Pancreas (tissue), 10 donors: ENCODE measurements around the gene MYEOV. TPM values are rescaled to one million over a fixed set of nuclear protein-coding genes. Genes with fewer than 3 reads are reported as not detected.

ENCODE experiments used
- ATAC-seq, 4 donors: fragments of 200-7000 bp; cut with Tn5 transposase; one replicate each; pipeline versions ENCODE4 v1.8.0 to v1.9.1; 2020; ENCODE audit warnings: mild to moderate bottlenecking in 4 of 4, moderate library complexity in 4 of 4
- DNase-seq, 6 donors: peaks; one replicate each; pipeline ENCODE4 v3.0.0-alpha.2; 2020
- FAIRE-seq: peaks from 2 replicates; lab custom pipeline; 2012; peaks lifted over from hg19 to GRCh38; lab: Jason Lieb, UNC
- H3K27ac ChIP-seq, 4 donors: fragments of 200-600 bp; sonication (generic); 1 replicate in 3 of 4; 2 replicates in 1 of 4; pipeline versions ENCODE4 v1.5.0 to v1.8.0; 2020
- H3K27me3 ChIP-seq, 4 donors: fragments of 200-600 bp; one replicate each; pipeline ENCODE4 v1.8.0; 2021
- H3K36me3 ChIP-seq, 3 donors: fragments of 200-600 bp; sonication (generic) in 1 of 3; one replicate each; pipeline versions ENCODE4 v1.5.0 to v1.8.0; 2020 to 2021
- H3K4me1 ChIP-seq, 3 donors: fragments of 200-600 bp; one replicate each; pipeline ENCODE4 v1.8.0; 2021
- H3K4me3 ChIP-seq, 4 donors: fragments of 200-600 bp; sonication (generic) in 2 of 4; one replicate each; pipeline versions ENCODE4 v1.5.0 to v1.8.0; 2020 to 2021
- H3K9me3 ChIP-seq, 4 donors: fragments of 200-600 bp; one replicate each; pipeline ENCODE4 v1.8.0; 2021
- WGBS, 2 donors: extraction: QIAGEN DNeasy Blood & Tissue Kit; methylation state at CpG; one replicate each; pipeline ENCODE4 v1.1.7; 2013; 5-methylcytosine and 5-hydroxymethylcytosine counted together
- intact Hi-C, 3 donors: fragments of 100-400 bp; cut with DNase I; formaldehyde crosslinking; loops; one replicate each; pipeline versions ENCODE4 v1.11.1 to v1.14.2; 2022
- polyA plus RNA-seq, 2 donors: library from polyadenylated mRNA; stranded (reverse); fragments of 200-250 nt; gene quantifications; one replicate each; pipeline ENCODE4 v1.2.3, GENCODE V29; 2013
- total RNA-seq, 6 donors: library from RNA; stranded (reverse); fragmentation: NEBNext Ultra II Directional in 4 of 6; extraction: Animal tissue kit (Norgen Biotek cat#: 25700) in 4 of 6; gene quantifications; one replicate each; pipeline versions ENCODE4 v1.2.1 to v1.2.4, GENCODE V29; 2021 to 2023
- TF ChIP-seq, protein P1 (sequence below), 4 donors: fragments of 200-600 bp; sonication (generic) in 3 of 4; IDR thresholded peaks; one replicate each; pipeline versions ENCODE4 v1.5.0 to v1.8.0; 2021; ENCODE audit warnings: antibody characterized with exemption in 4 of 4
- donor health status: healthy with polysubstance abuse.
- donor health status: DM: no; HTN: no; CAD: no; lungs with moderate emphysema.
- donor health status: DM: no; HTN: no; CAD: no.
- donor health status: control.
- donor health status: control.
- donor health status: Bipolar disorder and iron deficiency.
- donor health status: DM: yes; HTN: yes; CAD: no.
- donor health status: DM: no; HTN: no; CAD: no.
- donor health status: DM: no; HTN: no; CAD: no.
- donor health status: DM: yes; HTN: yes; CAD: no.

MYEOV gene
- total and polyA plus RNA-seq, 8 donors, result 0.37 to 3.8 (median 3.2) TPM; not detected in 1

DNA sequence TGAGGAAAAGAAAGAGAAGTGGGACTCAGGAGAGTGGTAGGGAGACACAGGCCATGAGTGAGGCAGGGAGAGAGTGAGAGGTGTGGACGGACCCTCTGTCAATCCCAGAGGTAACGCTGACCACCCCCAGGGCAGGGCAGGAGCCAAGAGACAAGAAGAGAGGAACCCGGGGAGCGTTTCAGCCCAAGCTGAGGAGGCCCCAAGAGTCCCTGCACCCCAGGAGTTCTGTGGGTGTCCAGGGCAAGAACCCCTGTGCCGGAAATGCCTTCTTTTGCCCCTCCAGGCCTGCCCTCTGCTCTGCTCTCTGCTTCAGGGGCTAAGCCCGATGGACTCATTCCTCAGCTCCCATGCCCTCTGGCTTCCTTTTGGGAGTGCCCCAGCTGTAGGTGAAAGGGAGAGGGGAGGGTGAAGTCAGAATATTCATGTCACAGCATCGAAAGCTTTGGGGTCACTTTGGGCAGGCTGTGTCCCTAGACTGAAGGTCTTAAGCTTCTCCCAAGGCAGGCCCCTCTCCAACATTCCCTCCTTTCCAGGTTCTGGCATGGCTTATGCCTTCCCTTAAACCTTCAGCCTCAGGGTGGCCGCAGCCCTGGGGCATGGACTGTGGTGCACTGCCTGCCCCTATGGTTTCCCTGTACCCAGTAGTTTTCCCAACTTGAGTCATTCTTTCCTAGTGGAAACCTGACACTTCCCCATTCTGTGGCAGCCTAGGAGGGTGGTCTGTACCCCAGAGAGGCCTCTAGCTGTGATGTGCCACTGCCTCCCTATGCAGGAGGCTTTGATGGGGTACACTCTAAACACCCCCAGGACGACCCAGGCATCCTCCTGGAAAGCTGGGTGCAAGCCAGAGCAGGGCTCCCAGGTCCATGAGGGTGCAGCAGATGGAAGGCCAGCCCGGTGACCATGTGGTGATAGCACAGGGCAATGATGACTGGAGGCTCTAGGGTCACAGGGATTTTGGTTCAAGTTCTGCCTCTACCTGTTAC lies 27.1 kb downstream of the MYEOV start:
- no peak overlapping the region for H3K4me3 ChIP-seq
- H3K36me3 ChIP-seq, result no peaks in the 10 kb centered on the region
- H3K9me3 ChIP-seq, result no peaks in the 10 kb centered on the region
- DNase-seq (no peak), ATAC-seq (peak in 1 of 4 donors; percentile 18), FAIRE-seq (no peak)
- TF ChIP-seq, protein P1, sequence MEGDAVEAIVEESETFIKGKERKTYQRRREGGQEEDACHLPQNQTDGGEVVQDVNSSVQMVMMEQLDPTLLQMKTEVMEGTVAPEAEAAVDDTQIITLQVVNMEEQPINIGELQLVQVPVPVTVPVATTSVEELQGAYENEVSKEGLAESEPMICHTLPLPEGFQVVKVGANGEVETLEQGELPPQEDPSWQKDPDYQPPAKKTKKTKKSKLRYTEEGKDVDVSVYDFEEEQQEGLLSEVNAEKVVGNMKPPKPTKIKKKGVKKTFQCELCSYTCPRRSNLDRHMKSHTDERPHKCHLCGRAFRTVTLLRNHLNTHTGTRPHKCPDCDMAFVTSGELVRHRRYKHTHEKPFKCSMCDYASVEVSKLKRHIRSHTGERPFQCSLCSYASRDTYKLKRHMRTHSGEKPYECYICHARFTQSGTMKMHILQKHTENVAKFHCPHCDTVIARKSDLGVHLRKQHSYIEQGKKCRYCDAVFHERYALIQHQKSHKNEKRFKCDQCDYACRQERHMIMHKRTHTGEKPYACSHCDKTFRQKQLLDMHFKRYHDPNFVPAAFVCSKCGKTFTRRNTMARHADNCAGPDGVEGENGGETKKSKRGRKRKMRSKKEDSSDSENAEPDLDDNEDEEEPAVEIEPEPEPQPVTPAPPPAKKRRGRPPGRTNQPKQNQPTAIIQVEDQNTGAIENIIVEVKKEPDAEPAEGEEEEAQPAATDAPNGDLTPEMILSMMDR (IDR thresholded peaks at IDR 0.05), result no peak
- no peaks in the 10 kb centered on the region for H3K4me1 ChIP-seq
- 79 to 83% methylated on average over 10 of the region's 10 CpGs for WGBS, 2 donors
- intact Hi-C loops, result no loop called here
- no peak overlapping the region for H3K27ac ChIP-seq
- H3K27me3 ChIP-seq, result no peaks in the 10 kb centered on the region

DNA sequence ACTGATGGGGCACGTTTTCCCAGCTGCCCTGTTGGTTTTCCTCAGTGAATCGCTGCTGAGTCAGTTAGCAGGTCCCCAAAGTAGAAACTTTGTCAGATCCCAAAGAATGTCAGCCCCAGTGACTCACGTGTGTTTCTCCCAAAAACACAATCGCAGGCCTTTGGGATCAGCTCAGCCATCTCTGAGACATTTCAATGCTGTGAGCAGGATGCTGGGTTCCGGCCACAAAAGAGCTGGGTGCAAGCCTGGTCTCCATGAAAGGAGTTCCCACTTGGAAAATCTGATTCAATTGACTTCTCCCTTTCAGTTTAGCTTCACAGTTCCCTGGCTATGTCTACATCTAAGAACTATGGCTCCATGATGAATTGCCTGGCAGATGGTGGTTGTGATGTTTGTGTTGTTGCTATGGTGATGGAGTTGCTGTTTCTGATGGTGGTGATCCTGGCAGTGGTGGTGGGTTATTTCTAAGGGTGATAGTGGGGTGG lies 28.0 kb downstream of the MYEOV start:
- 81 to 92% methylated on average over 5 of the region's 5 CpGs for WGBS, 2 donors
- intact Hi-C loops, result no loop called here
- ATAC-seq (no peak), DNase-seq (no peak), FAIRE-seq (no peak)
- no peaks in the 10 kb centered on the region for H3K4me1 ChIP-seq
- H3K27ac ChIP-seq, result no peak overlapping the region
- no peaks in the 10 kb centered on the region for H3K27me3 ChIP-seq
- TF ChIP-seq, protein P1 (IDR thresholded peaks at IDR 0.05), result no peak
- H3K36me3 ChIP-seq, result no peaks in the 10 kb centered on the region
- no peaks in the 10 kb centered on the region for H3K9me3 ChIP-seq
- H3K4me3 ChIP-seq, result no peak overlapping the region

DNA sequence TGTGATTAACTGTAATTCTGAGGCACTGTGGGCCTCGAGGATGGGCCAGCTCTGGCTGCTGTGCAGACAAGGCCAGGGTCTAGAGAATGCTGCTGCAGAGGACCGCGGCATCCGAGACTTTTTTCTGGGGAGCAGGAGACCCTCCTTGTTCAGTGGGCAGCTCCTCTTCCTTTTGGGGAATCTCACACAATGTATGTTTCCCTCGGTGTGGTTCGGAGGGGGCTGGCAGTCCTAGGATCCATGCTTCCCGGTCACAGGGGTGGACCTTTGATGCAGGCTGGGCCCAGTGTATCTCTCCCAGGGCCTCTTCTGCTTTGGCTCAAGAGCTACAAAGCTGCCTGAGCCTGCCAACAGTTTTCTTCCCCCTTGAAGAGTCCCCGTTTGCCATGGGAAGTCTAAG lies 31.5 kb downstream of the MYEOV start:
- intact Hi-C loops, result no loop called here
- DNase-seq (peak in 1 of 6 donors; percentile 8), FAIRE-seq (no peak), ATAC-seq (no peak)
- no peaks in the 10 kb centered on the region for H3K27me3 ChIP-seq
- no peaks in the 10 kb centered on the region for H3K36me3 ChIP-seq
- 84 to 87% methylated on average over 8 of the region's 8 CpGs for WGBS, 2 donors
- no peaks in the 10 kb centered on the region for H3K9me3 ChIP-seq
- H3K4me1 ChIP-seq, result no peaks in the 10 kb centered on the region
- TF ChIP-seq, protein P1 (IDR thresholded peaks at IDR 0.05), result no peak
- H3K4me3 ChIP-seq, result no peak overlapping the region
- H3K27ac ChIP-seq, result no peak overlapping the region

DNA sequence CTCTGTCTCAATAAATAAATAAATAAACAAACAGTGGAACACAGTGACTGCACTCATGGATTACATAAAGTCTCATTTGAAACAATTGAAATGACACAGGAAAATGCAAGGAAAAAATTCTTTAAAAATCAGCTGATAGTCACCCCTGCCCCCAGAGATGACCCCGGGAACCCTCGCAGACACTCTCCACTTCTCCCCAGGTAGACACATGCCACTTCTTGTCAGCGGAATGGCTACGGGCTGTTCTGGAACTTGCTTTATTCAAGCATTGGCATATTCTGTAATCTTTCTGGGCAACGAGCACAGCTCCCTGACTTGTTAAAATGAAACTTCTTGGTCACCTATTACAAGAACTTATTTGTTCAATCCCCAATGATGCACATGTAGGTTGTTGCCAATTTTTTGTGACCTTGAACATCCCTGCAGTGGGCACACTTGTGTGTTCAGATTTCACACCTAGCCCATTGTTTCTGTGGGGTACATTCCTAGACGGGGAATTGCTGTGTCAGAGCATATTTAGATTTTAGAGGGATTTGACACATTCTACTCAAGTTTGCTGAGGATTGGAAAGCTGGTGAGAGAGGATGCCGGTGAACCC lies 32.8 kb downstream of the MYEOV start:
- H3K9me3 ChIP-seq, result no peaks in the 10 kb centered on the region
- intact Hi-C loops, result no loop called here
- no peaks in the 10 kb centered on the region for H3K4me1 ChIP-seq
- no peak overlapping the region for H3K4me3 ChIP-seq
- peak overlapping the region in 2 of 4 donors; percentile 8 to 16 for H3K27ac ChIP-seq
- TF ChIP-seq, protein P1 (IDR thresholded peaks at IDR 0.05), result no peak
- H3K36me3 ChIP-seq, result no peaks in the 10 kb centered on the region
- no peaks in the 10 kb centered on the region for H3K27me3 ChIP-seq
- ATAC-seq (peak in 2 of 4 donors; percentile 16 to 60), FAIRE-seq (no peak), DNase-seq (peak in 2 of 6 donors; percentile 1 to 9)
- WGBS, 2 donors, result 67 to 74% methylated on average over 7 of the region's 7 CpGs
